ENCODE data around the gene TACR1. TPM values are rescaled to one million over a fixed set of nuclear protein-coding genes. Genes with fewer than 3 reads are reported as not detected.

The TACR1 gene
- total and polyA plus RNA-seq, 2 of the 8 experiments (the other 6 are each of a cell fraction or from before 2014, with no cell fraction given), result 0.09 to 0.37 TPM

GRCh38 chr2:75047992-75048625 lies 151.2 kb downstream of the TACR1 start (continued):
- no peak for TF ChIP-seq POLR2A (IDR thresholded peaks at IDR 0.05; ENCODE audit: control extremely low read depth in 1 of 2, low read depth in 2 of 2, low read length in 2 of 2)
- TF ChIP-seq TEAD4 (IDR thresholded peaks at IDR 0.05; ENCODE audit: low read depth, low read length), result no peak
- TF ChIP-seq JUND (IDR thresholded peaks at IDR 0.05; ENCODE audit: low read length), result no peak
- TF ChIP-seq NANOG (IDR thresholded peaks at IDR 0.05; ENCODE audit: insufficient read depth, low read depth, low read length, poor library complexity, severe bottlenecking), result no peak

Measured in H1 (cell line).